Measurements from ENCODE around the gene FBXW12.

Gene FBXW12

GRCh38 chr3:48409291-48410201 lies 37.5 kb downstream of the FBXW12 start:
- no peak for DNase-seq

GRCh38 chr3:48410205-48411040 lies 38.4 kb downstream of the FBXW12 start:
- DNase-seq, result no peak

GRCh38 chr3:48411041-48411588 lies 39.1 kb downstream of the FBXW12 start:
- DNase-seq, result no peak

- DNase-seq, result no peak
Measured at GRCh38 chr3:48411606-48412374, 39.8 kb downstream of the FBXW12 start.

GRCh38 chr3:48412375-48413001 lies 40.5 kb downstream of the FBXW12 start:
- DNase-seq, result no peak

- DNase-seq, result no peak
Measured at GRCh38 chr3:48413086-48413485, 41.1 kb downstream of the FBXW12 start.

- DNase-seq, result no peak
Measured at GRCh38 chr3:48413611-48414010, 41.6 kb downstream of the FBXW12 start.

- no peak for DNase-seq
Measured at GRCh38 chr3:48414376-48415250, 42.6 kb downstream of the FBXW12 start.

- no peak for DNase-seq
Measured at GRCh38 chr3:48415251-48415953, 43.4 kb downstream of the FBXW12 start.

GRCh38 chr3:48416091-48416505 lies 44.1 kb downstream of the FBXW12 start:
- DNase-seq, result no peak

GRCh38 chr3:48416546-48416945 lies 44.5 kb downstream of the FBXW12 start:
- no peak for DNase-seq

- no peak for DNase-seq
Measured at GRCh38 chr3:48417529-48418108, 45.6 kb downstream of the FBXW12 start.

- no peak for DNase-seq
Measured at GRCh38 chr3:48418140-48418539, 46.1 kb downstream of the FBXW12 start.

- DNase-seq, result no peak
Measured at GRCh38 chr3:48418651-48419050, 46.6 kb downstream of the FBXW12 start.

- no peak for DNase-seq
Measured at GRCh38 chr3:48419149-48419548, 47.1 kb downstream of the FBXW12 start.

GRCh38 chr3:48419597-48419996 lies 47.6 kb downstream of the FBXW12 start:
- no peak for DNase-seq

- no peak for DNase-seq
Measured at GRCh38 chr3:48420561-48420960, 48.5 kb downstream of the FBXW12 start.

- DNase-seq, result no peak
Measured at GRCh38 chr3:48422272-48422671, 50.3 kb downstream of the FBXW12 start.

GRCh38 chr3:48422681-48423080 lies 50.7 kb downstream of the FBXW12 start:
- no peak for DNase-seq

- no peak for DNase-seq
Measured at GRCh38 chr3:48423241-48423882, 51.3 kb downstream of the FBXW12 start.
